GM19025 (cell line): ENCODE measurements around the gene KCNMA1.

ENCODE experiments used
- ATAC-seq: cut with Tn5 transposase; IDR thresholded peaks from one replicate; pipeline ENCODE4 v1.9.1; 2021; ENCODE audit warnings: mild to moderate bottlenecking, low read depth, moderate library complexity; ENCODE audit not compliant: unreplicated experiment

KCNMA1 gene

GRCh38 chr10:77293773-77294172 lies 343.8 kb downstream of the KCNMA1 start:
- ATAC-seq: no peak

GRCh38 chr10:77293347-77293746 lies 344.3 kb downstream of the KCNMA1 start:
- no peak for ATAC-seq

- ATAC-seq: no peak
Measured at GRCh38 chr10:77291596-77292505, 345.8 kb downstream of the KCNMA1 start.

- ATAC-seq: no peak
Measured at GRCh38 chr10:77290528-77291155, 347.0 kb downstream of the KCNMA1 start.

- ATAC-seq: no peak
Measured at GRCh38 chr10:77289790-77290189, 347.8 kb downstream of the KCNMA1 start.

- no peak for ATAC-seq
Measured at GRCh38 chr10:77289027-77289501, 348.5 kb downstream of the KCNMA1 start.

GRCh38 chr10:77287647-77288120 lies 349.9 kb downstream of the KCNMA1 start:
- no peak for ATAC-seq

GRCh38 chr10:77286531-77287508 lies 350.8 kb downstream of the KCNMA1 start:
- no peak for ATAC-seq

GRCh38 chr10:77285529-77286182 lies 352.0 kb downstream of the KCNMA1 start:
- no peak for ATAC-seq

- ATAC-seq: no peak
Measured at GRCh38 chr10:77284797-77285196, 352.8 kb downstream of the KCNMA1 start.

- ATAC-seq: no peak
Measured at GRCh38 chr10:77283326-77283725, 354.3 kb downstream of the KCNMA1 start.

GRCh38 chr10:77282163-77282562 lies 355.4 kb downstream of the KCNMA1 start:
- ATAC-seq: no peak

- no peak for ATAC-seq
Measured at GRCh38 chr10:77281719-77282118, 355.9 kb downstream of the KCNMA1 start.

GRCh38 chr10:77279207-77279606 lies 358.4 kb downstream of the KCNMA1 start:
- no peak for ATAC-seq

GRCh38 chr10:77274046-77274795 lies 363.4 kb downstream of the KCNMA1 start:
- ATAC-seq: no peak

- ATAC-seq: no peak
Measured at GRCh38 chr10:77269163-77269562, 368.4 kb downstream of the KCNMA1 start.

GRCh38 chr10:77268721-77269120 lies 368.9 kb downstream of the KCNMA1 start:
- ATAC-seq: no peak

- ATAC-seq: no peak
Measured at GRCh38 chr10:77267703-77268675, 369.6 kb downstream of the KCNMA1 start.
